Glutamatergic neuron (in vitro differentiated cells): ENCODE results near the gene PI4KA. TPM values are rescaled to one million over a fixed set of nuclear protein-coding genes. Genes with fewer than 3 reads are reported as not detected.

ENCODE experiments used
- DNase-seq: peaks from one replicate; pipeline ENCODE4 v3.0.0; 2022
- H3K27ac Mint-ChIP-seq: one replicate; pipeline ENCODE4 v1.8.0; 2020; ENCODE audit warnings: mild to moderate bottlenecking, mixed read lengths, inconsistent platforms; ENCODE audit not compliant: unreplicated experiment
- H3K27me3 Mint-ChIP-seq: one replicate; pipeline ENCODE4 v1.8.0; 2020; ENCODE audit warnings: mild to moderate bottlenecking, moderate library complexity, mixed read lengths, inconsistent platforms; ENCODE audit not compliant: unreplicated experiment
- H3K36me3 Mint-ChIP-seq: one replicate; pipeline ENCODE4 v1.8.0; 2020; ENCODE audit warnings: mild to moderate bottlenecking, mixed read lengths, inconsistent platforms; ENCODE audit not compliant: unreplicated experiment
- H3K4me1 Mint-ChIP-seq: one replicate; pipeline ENCODE4 v1.8.0; 2020; ENCODE audit warnings: mild to moderate bottlenecking, low read depth, mixed read lengths, inconsistent platforms; ENCODE audit not compliant: unreplicated experiment
- H3K4me3 Mint-ChIP-seq: one replicate; pipeline ENCODE4 v1.8.0; 2020; ENCODE audit warnings: mild to moderate bottlenecking, mixed read lengths, inconsistent platforms; ENCODE audit not compliant: unreplicated experiment
- H3K9me3 Mint-ChIP-seq: one replicate; pipeline ENCODE4 v1.8.0; 2020; ENCODE audit warnings: mild to moderate bottlenecking, moderate library complexity, mixed read lengths, inconsistent platforms; ENCODE audit not compliant: unreplicated experiment
- total RNA-seq: library from RNA; stranded (reverse); fragmentation: NEBNext Ultra II Directional; extraction: Animal tissue kit (Norgen Biotek cat#: 25700); gene quantifications from one replicate; pipeline ENCODE4 v1.2.1, GENCODE V29; 2021; ENCODE audit not compliant: unreplicated experiment
- TF ChIP-seq, protein P1 (sequence below): fragments of 200-600 bp; sonication (generic); IDR thresholded peaks from one replicate; pipeline ENCODE4 v1.5.0; 2021; ENCODE audit not compliant: partially characterized antibody, unreplicated experiment

The PI4KA gene
- total RNA-seq, 1 donor from 2014 or later: 165 TPM

DNA sequence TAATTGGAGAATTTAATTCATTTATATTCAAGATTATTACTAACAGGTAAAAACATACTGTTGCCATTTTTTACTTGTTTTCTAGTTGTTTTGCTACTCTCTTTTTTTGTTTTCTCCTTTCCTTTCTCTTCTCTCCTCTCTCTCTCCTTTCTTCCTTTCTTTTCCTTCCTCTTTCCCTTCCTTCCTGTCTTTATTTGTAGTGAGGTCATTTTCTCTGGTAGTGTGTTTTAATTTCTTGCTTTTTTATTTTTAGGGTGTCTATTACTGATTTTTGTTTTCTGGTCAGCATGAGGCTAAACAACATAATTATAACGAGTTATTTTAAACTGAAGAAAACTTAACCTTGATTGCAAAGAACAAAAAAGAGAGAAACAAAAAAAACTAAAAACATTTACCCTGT is 197.1 kb downstream of the PI4KA start:
- H3K4me3 Mint-ChIP-seq: no peak overlapping the region
- H3K27ac Mint-ChIP-seq: no peak overlapping the region
- peaks cover 4% of the 10 kb centered on the region for H3K27me3 Mint-ChIP-seq
- H3K36me3 Mint-ChIP-seq: peaks cover 16% of the 10 kb centered on the region
- H3K4me1 Mint-ChIP-seq: no peaks in the 10 kb centered on the region
- H3K9me3 Mint-ChIP-seq: no peaks in the 10 kb centered on the region
- TF ChIP-seq, protein P1, sequence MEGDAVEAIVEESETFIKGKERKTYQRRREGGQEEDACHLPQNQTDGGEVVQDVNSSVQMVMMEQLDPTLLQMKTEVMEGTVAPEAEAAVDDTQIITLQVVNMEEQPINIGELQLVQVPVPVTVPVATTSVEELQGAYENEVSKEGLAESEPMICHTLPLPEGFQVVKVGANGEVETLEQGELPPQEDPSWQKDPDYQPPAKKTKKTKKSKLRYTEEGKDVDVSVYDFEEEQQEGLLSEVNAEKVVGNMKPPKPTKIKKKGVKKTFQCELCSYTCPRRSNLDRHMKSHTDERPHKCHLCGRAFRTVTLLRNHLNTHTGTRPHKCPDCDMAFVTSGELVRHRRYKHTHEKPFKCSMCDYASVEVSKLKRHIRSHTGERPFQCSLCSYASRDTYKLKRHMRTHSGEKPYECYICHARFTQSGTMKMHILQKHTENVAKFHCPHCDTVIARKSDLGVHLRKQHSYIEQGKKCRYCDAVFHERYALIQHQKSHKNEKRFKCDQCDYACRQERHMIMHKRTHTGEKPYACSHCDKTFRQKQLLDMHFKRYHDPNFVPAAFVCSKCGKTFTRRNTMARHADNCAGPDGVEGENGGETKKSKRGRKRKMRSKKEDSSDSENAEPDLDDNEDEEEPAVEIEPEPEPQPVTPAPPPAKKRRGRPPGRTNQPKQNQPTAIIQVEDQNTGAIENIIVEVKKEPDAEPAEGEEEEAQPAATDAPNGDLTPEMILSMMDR: no peak
- DNase-seq: no peak

DNA sequence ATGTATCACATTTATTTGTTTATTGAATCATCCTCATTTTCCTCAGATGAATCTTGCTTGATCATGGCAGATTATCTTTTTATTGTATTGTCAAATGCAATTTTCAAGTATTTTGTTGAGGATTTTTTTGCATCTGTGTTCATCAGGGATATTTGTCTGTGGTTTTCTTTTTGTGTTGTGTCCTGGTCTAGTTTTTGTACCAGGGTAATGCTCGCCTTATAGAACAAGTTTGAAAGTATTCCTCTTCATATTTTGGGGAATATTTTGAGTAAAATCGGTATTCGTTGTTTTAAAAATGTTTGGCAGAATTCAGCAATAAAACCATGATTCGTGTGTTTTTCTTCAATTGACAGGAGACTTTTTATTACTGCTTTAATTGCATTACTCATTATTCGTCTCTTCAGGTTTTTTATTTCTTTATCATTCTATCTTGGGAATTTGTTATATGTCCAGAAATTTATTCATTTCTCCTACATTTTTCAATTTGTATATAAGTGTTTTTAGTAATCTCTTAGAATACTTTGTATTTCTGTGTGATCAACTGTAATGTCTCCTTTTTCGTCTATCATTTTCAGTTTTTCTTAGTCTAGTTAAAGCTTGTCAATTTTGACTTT is 198.1 kb downstream of the PI4KA start:
- Mint-ChIP-seq H3K4me1 (no peaks in the 10 kb centered on the region), H3K27ac (no peak overlapping the region), H3K27me3 (peaks cover 4% of the 10 kb centered on the region), H3K4me3 (no peak overlapping the region), H3K9me3 (no peaks in the 10 kb centered on the region), H3K36me3 (peaks cover 16% of the 10 kb centered on the region)
- TF ChIP-seq, protein P1: no peak
- no peak for DNase-seq

DNA sequence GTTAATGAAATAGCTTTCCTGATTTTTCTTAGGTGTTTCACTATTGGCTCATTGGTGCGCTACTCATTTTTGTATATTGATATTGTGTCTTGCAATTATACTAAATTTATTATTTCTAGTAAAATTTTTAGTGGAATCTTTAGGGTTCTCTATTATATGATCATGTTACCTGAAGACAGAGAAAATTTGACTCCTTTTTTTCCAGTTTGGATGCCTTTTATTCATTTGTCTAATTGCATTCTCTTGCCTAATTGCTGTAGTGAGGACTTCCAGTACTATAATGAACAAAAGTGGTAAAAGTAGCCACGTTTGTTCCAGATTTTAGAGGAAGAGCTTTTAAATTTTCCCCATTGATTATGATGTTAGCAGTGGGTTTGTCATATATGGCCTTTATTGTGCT is 198.7 kb downstream of the PI4KA start:
- no peak overlapping the region for H3K27ac Mint-ChIP-seq
- H3K27me3 Mint-ChIP-seq: peaks cover 4% of the 10 kb centered on the region
- H3K4me1 Mint-ChIP-seq: no peaks in the 10 kb centered on the region
- H3K36me3 Mint-ChIP-seq: peaks cover 16% of the 10 kb centered on the region
- no peaks in the 10 kb centered on the region for H3K9me3 Mint-ChIP-seq
- DNase-seq: no peak
- H3K4me3 Mint-ChIP-seq: no peak overlapping the region
- TF ChIP-seq, protein P1: no peak

DNA sequence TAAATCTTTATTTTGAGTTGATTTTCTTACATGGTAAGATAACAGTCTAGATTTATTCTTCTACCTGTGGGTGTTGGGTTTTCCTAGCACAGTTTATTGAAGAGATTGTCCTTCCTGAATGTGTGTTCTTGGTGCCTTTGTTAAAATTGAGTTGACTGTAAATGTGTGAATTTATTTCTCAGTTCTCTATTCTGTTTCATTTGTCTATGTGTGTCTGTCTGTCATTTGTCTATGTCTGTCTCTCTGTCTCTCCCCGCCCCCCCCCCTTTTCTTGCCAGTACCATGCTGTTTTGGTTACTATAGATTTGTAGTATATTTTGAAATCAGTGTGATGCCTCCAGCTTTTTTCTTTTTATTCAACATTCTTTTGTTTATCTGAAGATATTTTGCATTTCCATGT is 199.4 kb downstream of the PI4KA start:
- Mint-ChIP-seq H3K27me3 (peaks cover 4% of the 10 kb centered on the region), H3K27ac (no peak overlapping the region)

More for the DNA sequence above, 199.4 kb downstream of the PI4KA start:
- Mint-ChIP-seq H3K4me3 (no peak overlapping the region), H3K36me3 (peaks cover 12% of the 10 kb centered on the region), H3K4me1 (no peaks in the 10 kb centered on the region), H3K9me3 (no peaks in the 10 kb centered on the region)
- DNase-seq: no peak
- TF ChIP-seq, protein P1: no peak
